ENCODE results near the gene OR2M3. TPM values are rescaled to one million over a fixed set of nuclear protein-coding genes. Genes with fewer than 3 reads are reported as not detected.

OR2M3 gene, protein sequence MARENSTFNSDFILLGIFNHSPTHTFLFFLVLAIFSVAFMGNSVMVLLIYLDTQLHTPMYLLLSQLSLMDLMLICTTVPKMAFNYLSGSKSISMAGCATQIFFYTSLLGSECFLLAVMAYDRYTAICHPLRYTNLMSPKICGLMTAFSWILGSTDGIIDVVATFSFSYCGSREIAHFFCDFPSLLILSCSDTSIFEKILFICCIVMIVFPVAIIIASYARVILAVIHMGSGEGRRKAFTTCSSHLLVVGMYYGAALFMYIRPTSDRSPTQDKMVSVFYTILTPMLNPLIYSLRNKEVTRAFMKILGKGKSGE
- not detected in 2 replicates for total RNA-seq

DNA sequence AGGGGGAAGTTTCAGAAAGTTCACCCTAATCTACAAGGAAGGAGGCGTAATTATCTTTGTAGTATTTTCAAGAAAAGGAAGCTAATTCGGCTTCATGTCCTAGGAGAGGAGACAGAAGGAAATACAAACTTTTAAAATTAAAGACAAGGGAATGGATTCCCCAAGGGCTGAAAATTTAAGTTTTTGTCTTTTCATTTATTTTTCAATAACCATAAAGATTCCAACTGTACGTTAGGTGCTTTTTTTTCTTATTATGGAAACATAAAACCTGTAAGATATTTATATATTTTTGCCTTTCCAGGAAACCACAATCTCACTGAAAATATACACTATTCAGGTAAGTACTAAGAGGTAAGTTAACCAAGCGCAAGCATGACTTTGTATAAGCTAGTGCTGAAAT is at the start of gene OR2M3:
Gene OR2M3 (plus strand): TSS at position 301 of the 400 bp plus-strand sequence. CDS start 5,803 bp downstream, outside the sequence.

DNA sequence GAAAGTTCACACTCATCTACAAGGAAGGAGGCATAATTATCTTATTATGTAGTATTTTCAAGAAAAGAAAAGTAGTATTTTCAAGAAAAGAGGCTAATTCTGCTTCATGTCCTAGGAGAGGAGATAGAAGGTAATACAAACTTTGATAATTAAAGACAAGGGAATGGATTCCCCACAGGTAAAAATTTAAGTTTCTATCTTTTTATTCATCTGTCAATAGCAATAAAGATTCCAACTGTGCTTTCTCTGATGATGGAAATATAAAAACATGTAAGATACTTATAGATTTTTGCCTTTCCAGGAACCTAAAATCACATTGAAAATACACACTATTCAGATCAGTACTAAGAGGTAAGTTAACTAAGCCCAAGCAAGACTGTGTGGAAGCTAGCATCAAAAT is 22.5 kb upstream of the OR2M3 start, which contains the start of gene OR2M2:
Gene OR2M2 (plus strand): TSS at position 301 of the 400 bp plus-strand sequence. CDS start 5,165 bp downstream, outside the sequence.

DNA sequence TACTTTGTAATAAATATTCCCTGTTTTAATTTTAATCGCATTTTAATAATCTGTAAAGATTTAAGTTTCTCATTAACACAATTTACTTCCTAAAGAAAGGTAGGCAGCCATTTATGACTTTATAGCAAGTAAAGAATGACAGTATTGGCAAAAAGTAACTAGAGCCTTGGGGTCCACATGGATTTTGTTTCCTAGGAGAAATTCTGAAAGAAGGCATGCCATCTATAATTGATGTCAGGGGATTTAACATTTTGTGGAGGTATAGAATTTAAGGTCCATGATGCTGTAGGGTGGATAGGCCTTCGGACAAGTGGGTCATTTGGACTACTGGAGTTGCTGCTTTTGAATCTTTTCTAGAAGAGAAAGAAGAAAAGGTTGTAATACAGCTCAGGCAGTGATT is 34.1 kb downstream of the OR2M3 start, which contains the start of gene OR2M4:
Gene OR2M4 (plus strand): TSS at position 301 of the 400 bp plus-strand sequence. CDS start 7,512 bp downstream, outside the sequence.

Other genes starting within 250 kb of the OR2M3 start
- gene OR2L8, start 248.4 kb upstream of the OR2M3 start, total RNA-seq = not detected in 2 replicates
- gene OR2AK2, start 232.0 kb upstream of the OR2M3 start, total RNA-seq = not detected in 2 replicates
- gene OR2L5, start 183.6 kb upstream of the OR2M3 start, total RNA-seq = not detected in 2 replicates
- not detected in 2 replicates for gene OR2L2, start 167.2 kb upstream of the OR2M3 start, total RNA-seq
- not detected in 2 replicates for gene OR2L3, start 150.4 kb upstream of the OR2M3 start, total RNA-seq
- not detected in 2 replicates for gene OR2L13, start 102.1 kb upstream of the OR2M3 start, total RNA-seq
- not detected in 2 replicates for gene OR2M5, start 52.1 kb upstream of the OR2M3 start, total RNA-seq
- gene OR2M2, start 22.4 kb upstream of the OR2M3 start, total RNA-seq = not detected in 2 replicates
- not detected in 2 replicates for gene OR2M4, start 34.2 kb downstream of the OR2M3 start, total RNA-seq
- gene OR2T33, start 80.7 kb downstream of the OR2M3 start, total RNA-seq = not detected in 2 replicates
- not detected in 2 replicates for gene OR2T12, start 106.2 kb downstream of the OR2M3 start, total RNA-seq
- gene OR2M7, start 127.3 kb downstream of the OR2M3 start, total RNA-seq = not detected in 2 replicates
- not detected in 2 replicates for gene OR14C36, start 151.5 kb downstream of the OR2M3 start, total RNA-seq
- gene OR2T4, start 164.4 kb downstream of the OR2M3 start, total RNA-seq = not detected in 2 replicates
- gene OR2T6, start 178.5 kb downstream of the OR2M3 start, total RNA-seq = not detected in 2 replicates
- not detected in 2 replicates for gene OR2T1, start 205.8 kb downstream of the OR2M3 start, total RNA-seq
- not detected in 2 replicates for gene OR2T2, start 248.4 kb downstream of the OR2M3 start, total RNA-seq